ENCODE measurements around the gene GPC3. TPM values are rescaled to one million over a fixed set of nuclear protein-coding genes. Genes with fewer than 3 reads are reported as not detected.

Gene GPC3
- total and polyA plus RNA-seq, 2 experiments from 2014 or later, result 36.8 to 60.1 TPM

GRCh38 chrX:133660281-133660680 is 325.1 kb downstream of the GPC3 start:
- ATAC-seq (no peak), DNase-seq (ENCODE audit: low spot score) (no peak)
- Histone ChIP-seq H3K4me1 (ENCODE audit: insufficient read depth) (peaks cover 6% of the 10 kb centered on the region; the same call in 1 of the 2 replicates), H3K4me3 (no peak overlapping the region), H3K4me2 (no peak overlapping the region), H2AFZ (no peak overlapping the region), H3K36me3 (ENCODE audit: insufficient read depth) (no peaks in the 10 kb centered on the region), H3K27ac (ENCODE audit: low read depth) (no peak overlapping the region), H3K27me3 (ENCODE audit: insufficient read depth) (no peaks in the 10 kb centered on the region), H3K79me2 (replicated peaks; ENCODE audit: insufficient read depth) (no peaks in the 10 kb centered on the region), H3K9me2 (ENCODE audit: insufficient read depth) (no peaks in the 10 kb centered on the region), H3F3A (replicated peaks; ENCODE audit: low read depth) (no peaks in the 10 kb centered on the region), H4K20me1 (replicated peaks; ENCODE audit: insufficient read depth) (no peaks in the 10 kb centered on the region)
- Mint-ChIP-seq H3K36me3 (ENCODE audit: low read depth) (no peaks in the 10 kb centered on the region), H3K27me3 (ENCODE audit: insufficient read depth, low read depth, poor library complexity) (no peaks in the 10 kb centered on the region), H3K4me1 (peaks cover 24% of the 10 kb centered on the region), H3K4me3 (no peak overlapping the region), H3K27ac (no peak overlapping the region), H3K9me3 (no peaks in the 10 kb centered on the region)
- no peak for TF ChIP-seq EZH2 (IDR thresholded peaks at IDR 0.05; ENCODE audit: low read depth, unreplicated experiment)
- TF ChIP-seq EZH2phosphoT487 (IDR thresholded peaks at IDR 0.05; ENCODE audit: unreplicated experiment), result no peak
- no peak for TF ChIP-seq ETS1 (IDR thresholded peaks at IDR 0.05)
- TF ChIP-seq REST (IDR thresholded peaks at IDR 0.05; ENCODE audit: unreplicated experiment), result no peak
- no peak for TF ChIP-seq ZNF331 (CRISPR knock-in tag; IDR thresholded peaks at IDR 0.05; ENCODE audit: low read depth)
- no peak for TF ChIP-seq POLR2AphosphoS5 (IDR thresholded peaks at IDR 0.05; ENCODE audit: low read depth)

GRCh38 chrX:133658293-133658911 is 327.0 kb downstream of the GPC3 start:
- H3K27ac ChIP-seq (ENCODE audit: low read depth), result no peak overlapping the region
- no peak for DNase-seq (ENCODE audit: low spot score)
- H4K20me1 ChIP-seq (replicated peaks; ENCODE audit: insufficient read depth), result no peaks in the 10 kb centered on the region
- no peak overlapping the region for H2AFZ ChIP-seq
- no peaks in the 10 kb centered on the region for H3K9me3 Mint-ChIP-seq
- no peaks in the 10 kb centered on the region for H3K36me3 Mint-ChIP-seq (ENCODE audit: low read depth)
- no peaks in the 10 kb centered on the region for H3K27me3 ChIP-seq (ENCODE audit: insufficient read depth)
- no peak overlapping the region for H3K4me3 ChIP-seq
- ATAC-seq, result no peak
- no peak overlapping the region for H3K27ac Mint-ChIP-seq
- H3F3A ChIP-seq (replicated peaks; ENCODE audit: low read depth), result no peaks in the 10 kb centered on the region
- H3K4me3 Mint-ChIP-seq, result no peak overlapping the region
- no peaks in the 10 kb centered on the region for H3K9me2 ChIP-seq (ENCODE audit: insufficient read depth)
- peaks cover 24% of the 10 kb centered on the region for H3K4me1 Mint-ChIP-seq
- H3K27me3 Mint-ChIP-seq (ENCODE audit: insufficient read depth, low read depth, poor library complexity), result no peaks in the 10 kb centered on the region
- peaks cover 6% of the 10 kb centered on the region; the same call in 1 of the 2 replicates for H3K4me1 ChIP-seq (ENCODE audit: insufficient read depth)
- no peaks in the 10 kb centered on the region for H3K36me3 ChIP-seq (ENCODE audit: insufficient read depth)
- no peak overlapping the region for H3K4me2 ChIP-seq
- H3K79me2 ChIP-seq (replicated peaks; ENCODE audit: insufficient read depth), result no peaks in the 10 kb centered on the region
- TF ChIP-seq JUNB (IDR thresholded peaks at IDR 0.05; ENCODE audit: unreplicated experiment) (no peak), CTCF (conservative IDR thresholded peaks at IDR 0.05; ENCODE audit: low read depth in 2 of 2) (no peak), EZH2 (IDR thresholded peaks at IDR 0.05; ENCODE audit: low read depth, unreplicated experiment) (no peak), ZNF462 (CRISPR knock-in tag; IDR thresholded peaks at IDR 0.05) (no peak)

Data from GM23338 (cell line).